GM23338 (cell line): ENCODE measurements around the gene MNDA.

Experiments
- EZH2 ChIP-seq: fragments of 200-600 bp; sonication (generic); IDR thresholded peaks from one replicate; pipeline ENCODE4 v1.8.0; 2017; ENCODE audit warnings: antibody characterized with exemption, mild to moderate bottlenecking, low read depth; ENCODE audit not compliant: unreplicated experiment
- EZH2phosphoT487 ChIP-seq: fragments of 200-600 bp; sonication (generic); IDR thresholded peaks from one replicate; pipeline ENCODE4 v1.8.1; 2018; ENCODE audit warnings: antibody characterized with exemption; ENCODE audit not compliant: unreplicated experiment
- JUNB ChIP-seq: IDR thresholded peaks from one replicate; pipeline ENCODE4 v1.6.1; 2016; ENCODE audit warnings: antibody characterized with exemption; ENCODE audit not compliant: unreplicated experiment
- POLR2AphosphoS5 ChIP-seq: IDR thresholded peaks from 2 replicates; pipeline ENCODE4 v1.6.1; 2016; ENCODE audit warnings: antibody characterized with exemption, low read depth
- TF ChIP-seq, protein P1 (sequence below), 2 experiments: fragments of 200-600 bp in 1 of 2; sonication (generic) in 1 of 2; conservative IDR thresholded peaks; 2 replicates each; pipeline versions ENCODE4 v1.5.1 to v1.6.1; 2016 to 2017; ENCODE audit warnings: antibody characterized with exemption in 2 of 2, low read depth in 2 of 2, mild to moderate bottlenecking in 2 of 2, moderate library complexity in 1 of 2

GRCh38 chr1:158809256-158809655, 21.9 kb upstream of the MNDA start:
- TF ChIP-seq, protein P1, sequence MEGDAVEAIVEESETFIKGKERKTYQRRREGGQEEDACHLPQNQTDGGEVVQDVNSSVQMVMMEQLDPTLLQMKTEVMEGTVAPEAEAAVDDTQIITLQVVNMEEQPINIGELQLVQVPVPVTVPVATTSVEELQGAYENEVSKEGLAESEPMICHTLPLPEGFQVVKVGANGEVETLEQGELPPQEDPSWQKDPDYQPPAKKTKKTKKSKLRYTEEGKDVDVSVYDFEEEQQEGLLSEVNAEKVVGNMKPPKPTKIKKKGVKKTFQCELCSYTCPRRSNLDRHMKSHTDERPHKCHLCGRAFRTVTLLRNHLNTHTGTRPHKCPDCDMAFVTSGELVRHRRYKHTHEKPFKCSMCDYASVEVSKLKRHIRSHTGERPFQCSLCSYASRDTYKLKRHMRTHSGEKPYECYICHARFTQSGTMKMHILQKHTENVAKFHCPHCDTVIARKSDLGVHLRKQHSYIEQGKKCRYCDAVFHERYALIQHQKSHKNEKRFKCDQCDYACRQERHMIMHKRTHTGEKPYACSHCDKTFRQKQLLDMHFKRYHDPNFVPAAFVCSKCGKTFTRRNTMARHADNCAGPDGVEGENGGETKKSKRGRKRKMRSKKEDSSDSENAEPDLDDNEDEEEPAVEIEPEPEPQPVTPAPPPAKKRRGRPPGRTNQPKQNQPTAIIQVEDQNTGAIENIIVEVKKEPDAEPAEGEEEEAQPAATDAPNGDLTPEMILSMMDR (conservative IDR thresholded peaks at IDR 0.05; ENCODE audit: low read depth in 2 of 2) = no peak
- no peak for TF ChIP-seq EZH2
- TF ChIP-seq EZH2phosphoT487 = no peak
- no peak for TF ChIP-seq POLR2AphosphoS5
- no peak for TF ChIP-seq JUNB
